ENCODE data around the gene TFF3. TPM values are rescaled to one million over a fixed set of nuclear protein-coding genes. Genes with fewer than 3 reads are reported as not detected.

Gene TFF3
- total RNA-seq, 1 experiment from 2014 or later: not detected

GRCh38 chr21:42324896-42325295 is 9.7 kb upstream of the TFF3 start:
- no peaks in the 10 kb centered on the region for H3K4me1 ChIP-seq (ENCODE audit: insufficient read depth, low read length, poor library complexity, severe bottlenecking)
- BruUV-seq (replicated peaks): no TSS peak
- H3K9me3 ChIP-seq (ENCODE audit: low read depth, low read length, poor library complexity, severe bottlenecking): no peaks in the 10 kb centered on the region
- H3K4me3 ChIP-seq (ENCODE audit: low read depth, low read length, poor library complexity, severe bottlenecking): no peak overlapping the region
- no peak for DNase-seq (ENCODE audit: low spot score)
- H3K36me3 ChIP-seq (ENCODE audit: insufficient read depth, low read length, poor library complexity, severe bottlenecking): no peaks in the 10 kb centered on the region
- CTCF ChIA-PET: no interaction called here
- TF ChIP-seq EZH2 (IDR thresholded peaks at IDR 0.05; ENCODE audit: borderline replicate concordance, low read depth, low read length, poor library complexity, severe bottlenecking): no peak
- POLR2A ChIA-PET (ENCODE audit: low non-redundant PET): no interaction called here
- H3K27me3 ChIP-seq (replicated peaks; ENCODE audit: insufficient read depth, low read depth, low read length, poor library complexity): peaks cover 5% of the 10 kb centered on the region
- no peak overlapping the region for H3K27ac ChIP-seq (ENCODE audit: low read depth, low read length, poor library complexity, severe bottlenecking)
- intact Hi-C loops (cut with micrococcal nuclease; ENCODE audit: unreplicated experiment): no loop called here

- no TSS peak for BruUV-seq (replicated peaks)
- Histone ChIP-seq H3K4me1 (ENCODE audit: insufficient read depth, low read length, poor library complexity, severe bottlenecking) (no peaks in the 10 kb centered on the region), H3K27ac (ENCODE audit: low read depth, low read length, poor library complexity, severe bottlenecking) (no peak overlapping the region), H3K27me3 (replicated peaks; ENCODE audit: insufficient read depth, low read depth, low read length, poor library complexity) (no peaks in the 10 kb centered on the region), H3K9me3 (ENCODE audit: low read depth, low read length, poor library complexity, severe bottlenecking) (no peaks in the 10 kb centered on the region), H3K4me3 (ENCODE audit: low read depth, low read length, poor library complexity, severe bottlenecking) (no peak overlapping the region), H3K36me3 (ENCODE audit: insufficient read depth, low read length, poor library complexity, severe bottlenecking) (no peaks in the 10 kb centered on the region)
- POLR2A ChIA-PET (ENCODE audit: low non-redundant PET): no interaction called here
- CTCF ChIA-PET: interaction anchor here (0.5 to 0.6 kb wide), 2 partner anchors 12 to 388 kb away, joined by 7 to 12 read pairs; no protein-coding TSS in a partner anchor
- no peak for DNase-seq (ENCODE audit: low spot score)
- intact Hi-C loops (cut with micrococcal nuclease; ENCODE audit: unreplicated experiment): no loop called here
- TF ChIP-seq EZH2 (IDR thresholded peaks at IDR 0.05; ENCODE audit: borderline replicate concordance, low read depth, low read length, poor library complexity, severe bottlenecking) (no peak), CTCF (conservative IDR thresholded peaks at IDR 0.05; ENCODE audit: low read depth, low read length) (no peak)
These were observed 6.6 kb upstream of the TFF3 start for GRCh38 chr21:42321845-42322244.

GRCh38 chr21:42321231-42321630 is 6.0 kb upstream of the TFF3 start:
- H3K27me3 ChIP-seq (replicated peaks; ENCODE audit: insufficient read depth, low read depth, low read length, poor library complexity): no peaks in the 10 kb centered on the region
- ChIA-PET POLR2A (ENCODE audit: low non-redundant PET) (no interaction called here), CTCF (no interaction called here)
- H3K36me3 ChIP-seq (ENCODE audit: insufficient read depth, low read length, poor library complexity, severe bottlenecking): no peaks in the 10 kb centered on the region
- BruUV-seq (replicated peaks): no TSS peak
- H3K9me3 ChIP-seq (ENCODE audit: low read depth, low read length, poor library complexity, severe bottlenecking): no peaks in the 10 kb centered on the region
- TF ChIP-seq EZH2 (IDR thresholded peaks at IDR 0.05; ENCODE audit: borderline replicate concordance, low read depth, low read length, poor library complexity, severe bottlenecking) (no peak), CTCF (conservative IDR thresholded peaks at IDR 0.05; ENCODE audit: low read depth, low read length) (no peak)
- no peak overlapping the region for H3K27ac ChIP-seq (ENCODE audit: low read depth, low read length, poor library complexity, severe bottlenecking)
- H3K4me3 ChIP-seq (ENCODE audit: low read depth, low read length, poor library complexity, severe bottlenecking): no peak overlapping the region
- DNase-seq (ENCODE audit: low spot score): no peak
- H3K4me1 ChIP-seq (ENCODE audit: insufficient read depth, low read length, poor library complexity, severe bottlenecking): no peaks in the 10 kb centered on the region
- intact Hi-C loops (cut with micrococcal nuclease; ENCODE audit: unreplicated experiment): no loop called here

GRCh38 chr21:42320791-42321190 is 5.6 kb upstream of the TFF3 start:
- Histone ChIP-seq H3K4me1 (ENCODE audit: insufficient read depth, low read length, poor library complexity, severe bottlenecking) (no peaks in the 10 kb centered on the region), H3K27ac (ENCODE audit: low read depth, low read length, poor library complexity, severe bottlenecking) (no peak overlapping the region), H3K27me3 (replicated peaks; ENCODE audit: insufficient read depth, low read depth, low read length, poor library complexity) (no peaks in the 10 kb centered on the region), H3K36me3 (ENCODE audit: insufficient read depth, low read length, poor library complexity, severe bottlenecking) (no peaks in the 10 kb centered on the region), H3K4me3 (ENCODE audit: low read depth, low read length, poor library complexity, severe bottlenecking) (no peak overlapping the region), H3K9me3 (ENCODE audit: low read depth, low read length, poor library complexity, severe bottlenecking) (no peaks in the 10 kb centered on the region)
- CTCF ChIA-PET: no interaction called here
- no TSS peak for BruUV-seq (replicated peaks)
- intact Hi-C loops (cut with micrococcal nuclease; ENCODE audit: unreplicated experiment): no loop called here
- no peak for DNase-seq (ENCODE audit: low spot score)
- POLR2A ChIA-PET (ENCODE audit: low non-redundant PET): no interaction called here
- TF ChIP-seq CTCF (conservative IDR thresholded peaks at IDR 0.05; ENCODE audit: low read depth, low read length): no peak
- TF ChIP-seq EZH2 (IDR thresholded peaks at IDR 0.05; ENCODE audit: borderline replicate concordance, low read depth, low read length, poor library complexity, severe bottlenecking): no peak

All from A673 (cell line).